ENCODE measurements around the gene CFAP46. TPM values are rescaled to one million over a fixed set of nuclear protein-coding genes. Genes with fewer than 3 reads are reported as not detected.
A peak's percentile ranks its signal among the peaks of the same experiment; 100 is the strongest.

Gene CFAP46
- total RNA-seq, 6 experiments from 2014 or later, result 0.31 to 1.4 (median 0.32) TPM; not detected in 1

DNA sequence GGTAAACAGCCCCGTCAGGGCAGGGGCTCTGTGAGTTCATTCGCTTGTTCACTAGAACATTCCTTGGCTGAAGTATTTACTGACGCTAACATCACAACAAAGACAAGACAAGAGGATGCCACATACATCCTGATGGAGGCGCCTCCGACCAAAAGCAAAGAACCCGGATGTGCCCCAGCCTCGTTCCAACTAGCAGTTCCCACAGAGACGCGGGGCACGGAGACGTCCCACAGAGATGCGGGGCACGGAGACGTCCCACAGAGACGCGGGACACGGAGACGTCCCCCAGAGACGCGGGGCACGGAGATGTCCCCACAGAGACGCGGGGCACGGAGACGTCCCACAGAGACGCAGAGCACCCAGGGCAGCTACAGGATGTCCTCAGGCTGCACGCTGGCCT, 35.4 kb upstream of the CFAP46 start:
- TF ChIP-seq, protein P1, sequence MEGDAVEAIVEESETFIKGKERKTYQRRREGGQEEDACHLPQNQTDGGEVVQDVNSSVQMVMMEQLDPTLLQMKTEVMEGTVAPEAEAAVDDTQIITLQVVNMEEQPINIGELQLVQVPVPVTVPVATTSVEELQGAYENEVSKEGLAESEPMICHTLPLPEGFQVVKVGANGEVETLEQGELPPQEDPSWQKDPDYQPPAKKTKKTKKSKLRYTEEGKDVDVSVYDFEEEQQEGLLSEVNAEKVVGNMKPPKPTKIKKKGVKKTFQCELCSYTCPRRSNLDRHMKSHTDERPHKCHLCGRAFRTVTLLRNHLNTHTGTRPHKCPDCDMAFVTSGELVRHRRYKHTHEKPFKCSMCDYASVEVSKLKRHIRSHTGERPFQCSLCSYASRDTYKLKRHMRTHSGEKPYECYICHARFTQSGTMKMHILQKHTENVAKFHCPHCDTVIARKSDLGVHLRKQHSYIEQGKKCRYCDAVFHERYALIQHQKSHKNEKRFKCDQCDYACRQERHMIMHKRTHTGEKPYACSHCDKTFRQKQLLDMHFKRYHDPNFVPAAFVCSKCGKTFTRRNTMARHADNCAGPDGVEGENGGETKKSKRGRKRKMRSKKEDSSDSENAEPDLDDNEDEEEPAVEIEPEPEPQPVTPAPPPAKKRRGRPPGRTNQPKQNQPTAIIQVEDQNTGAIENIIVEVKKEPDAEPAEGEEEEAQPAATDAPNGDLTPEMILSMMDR (IDR thresholded peaks at IDR 0.05), result no peak
- Mint-ChIP-seq H3K27ac (no peak overlapping the region), H3K4me3 (no peak overlapping the region), H3K36me3 (ENCODE audit: low read depth) (no peaks in the 10 kb centered on the region), H3K4me1 (ENCODE audit: low read depth) (no peaks in the 10 kb centered on the region), H3K27me3 (ENCODE audit: insufficient read depth) (peaks cover 17% of the 10 kb centered on the region), H3K9me3 (no peaks in the 10 kb centered on the region)
- no peak for DNase-seq

DNA sequence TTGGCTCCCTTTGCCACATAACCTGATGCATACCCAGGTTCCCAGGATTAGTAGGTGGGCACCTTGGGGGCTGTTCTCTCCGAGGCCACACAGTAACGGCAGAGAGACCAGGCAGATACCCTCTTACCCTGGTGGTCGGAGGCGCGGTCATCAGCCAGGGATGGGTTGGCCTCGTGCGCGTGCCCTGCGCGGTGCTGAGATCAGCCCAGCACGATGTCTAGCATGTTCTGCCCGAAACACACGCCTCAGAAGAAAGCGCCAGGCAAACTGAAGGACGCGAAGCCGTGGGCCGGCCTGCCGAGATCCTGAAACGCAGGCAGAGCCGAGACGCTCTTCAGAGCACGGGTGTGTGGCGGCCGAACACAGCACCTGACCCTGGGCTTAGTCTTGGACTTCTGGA, 34.7 kb upstream of the CFAP46 start:
- Mint-ChIP-seq H3K27me3 (ENCODE audit: insufficient read depth) (peaks cover 21% of the 10 kb centered on the region), H3K9me3 (no peaks in the 10 kb centered on the region), H3K27ac (no peak overlapping the region), H3K36me3 (ENCODE audit: low read depth) (no peaks in the 10 kb centered on the region), H3K4me3 (no peak overlapping the region), H3K4me1 (ENCODE audit: low read depth) (no peaks in the 10 kb centered on the region)
- no peak for DNase-seq
- TF ChIP-seq, protein P1 (IDR thresholded peaks at IDR 0.05), result no peak

DNA sequence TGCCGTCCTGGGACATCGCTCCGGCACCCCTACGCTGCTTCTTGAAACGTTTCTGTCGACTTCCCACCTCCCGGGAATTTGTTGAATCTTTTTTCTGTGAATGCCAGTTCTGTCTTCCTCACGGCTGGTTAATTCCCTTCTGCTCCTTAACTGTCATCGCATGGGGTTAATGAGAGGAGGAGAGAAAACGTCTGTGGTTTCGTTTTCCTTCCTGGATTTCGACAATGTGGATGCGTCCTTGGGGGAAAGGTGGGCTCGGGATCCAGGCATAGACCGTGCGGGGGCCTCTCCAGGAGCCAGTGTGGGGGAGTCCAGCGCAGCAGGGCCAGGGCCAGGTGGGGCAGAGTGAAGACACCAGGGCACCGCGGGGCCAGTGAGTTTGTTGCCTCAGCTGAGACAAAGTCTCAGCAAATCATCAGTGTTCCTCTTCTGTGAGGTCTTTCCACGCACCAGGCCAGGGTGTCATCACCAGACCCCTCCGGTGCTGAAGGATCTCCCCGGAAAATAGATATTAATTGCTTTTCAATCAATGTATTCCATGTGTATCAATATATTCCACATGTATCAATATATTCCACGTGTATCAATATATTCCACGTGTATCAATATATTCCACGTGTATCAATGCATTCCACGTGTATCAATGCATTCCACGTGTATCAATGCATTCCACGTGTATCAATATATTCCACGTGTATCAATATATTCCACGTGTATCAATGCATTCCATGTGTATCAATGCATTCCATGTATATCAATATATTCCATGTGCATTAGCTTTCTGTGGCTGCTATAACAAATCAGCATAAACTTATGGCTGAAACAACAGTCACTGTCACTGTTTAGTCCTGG, 33.7 kb upstream of the CFAP46 start:
- no peak for DNase-seq
- H3K27ac Mint-ChIP-seq, result no peak overlapping the region

DNA sequence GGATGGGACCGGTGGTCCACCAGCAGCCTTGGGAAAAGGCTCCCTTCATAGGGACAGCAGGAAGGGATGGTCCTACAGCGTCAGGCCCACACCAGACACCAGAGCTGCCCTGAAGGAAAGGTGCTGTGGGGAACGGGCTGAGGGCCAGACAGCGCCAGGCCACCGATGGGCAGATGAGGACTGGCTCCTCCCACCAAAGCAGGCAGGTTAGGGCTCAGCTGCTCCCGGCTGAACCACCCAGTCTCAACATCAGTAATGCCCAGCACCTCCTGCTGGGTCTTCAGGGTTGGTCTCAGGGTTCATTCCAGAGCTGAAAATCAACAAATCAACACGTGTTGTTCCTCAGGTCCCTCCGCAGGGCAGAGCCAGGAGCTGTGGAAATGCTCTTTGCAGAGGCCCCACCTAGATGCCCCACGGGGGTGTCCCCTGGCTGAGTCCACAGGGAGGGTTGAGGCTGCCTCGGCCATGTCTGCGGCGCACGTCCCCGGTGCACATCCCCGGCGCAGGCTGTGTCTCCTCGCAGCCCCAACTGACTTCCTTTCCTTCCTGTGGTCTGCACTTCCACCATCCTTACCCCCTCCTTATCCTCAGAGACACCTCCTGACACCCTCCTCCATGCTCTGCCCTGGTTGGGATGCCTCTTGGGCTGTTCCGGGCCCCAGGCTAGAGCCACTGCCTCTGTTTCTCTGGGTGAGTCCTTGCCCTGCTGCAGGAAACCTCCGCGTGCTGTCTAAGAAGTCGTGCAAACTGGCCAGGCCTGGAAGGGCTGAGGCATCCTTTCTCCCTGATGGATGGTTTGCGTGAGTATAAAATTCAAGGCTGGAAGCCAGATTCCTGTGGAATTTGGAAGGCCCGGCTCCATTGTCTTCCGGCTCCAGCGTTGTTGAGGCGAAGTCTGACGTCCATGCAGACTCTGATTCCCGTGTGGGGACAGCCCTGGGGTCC, 32.8 kb upstream of the CFAP46 start:
- Mint-ChIP-seq H3K27me3 (ENCODE audit: insufficient read depth) (peaks cover 26% of the 10 kb centered on the region), H3K9me3 (no peaks in the 10 kb centered on the region)

More for the DNA sequence above, 33.7 kb upstream of the CFAP46 start:
- no peaks in the 10 kb centered on the region for H3K36me3 Mint-ChIP-seq (ENCODE audit: low read depth)
- TF ChIP-seq, protein P1 (IDR thresholded peaks at IDR 0.05), result no peak
- H3K4me1 Mint-ChIP-seq (ENCODE audit: low read depth), result no peaks in the 10 kb centered on the region
- H3K27me3 Mint-ChIP-seq (ENCODE audit: insufficient read depth), result peaks cover 26% of the 10 kb centered on the region
- H3K9me3 Mint-ChIP-seq, result no peaks in the 10 kb centered on the region
- H3K4me3 Mint-ChIP-seq, result peak overlapping the region; percentile 45; the same call in 1 of the 2 replicates

DNA sequence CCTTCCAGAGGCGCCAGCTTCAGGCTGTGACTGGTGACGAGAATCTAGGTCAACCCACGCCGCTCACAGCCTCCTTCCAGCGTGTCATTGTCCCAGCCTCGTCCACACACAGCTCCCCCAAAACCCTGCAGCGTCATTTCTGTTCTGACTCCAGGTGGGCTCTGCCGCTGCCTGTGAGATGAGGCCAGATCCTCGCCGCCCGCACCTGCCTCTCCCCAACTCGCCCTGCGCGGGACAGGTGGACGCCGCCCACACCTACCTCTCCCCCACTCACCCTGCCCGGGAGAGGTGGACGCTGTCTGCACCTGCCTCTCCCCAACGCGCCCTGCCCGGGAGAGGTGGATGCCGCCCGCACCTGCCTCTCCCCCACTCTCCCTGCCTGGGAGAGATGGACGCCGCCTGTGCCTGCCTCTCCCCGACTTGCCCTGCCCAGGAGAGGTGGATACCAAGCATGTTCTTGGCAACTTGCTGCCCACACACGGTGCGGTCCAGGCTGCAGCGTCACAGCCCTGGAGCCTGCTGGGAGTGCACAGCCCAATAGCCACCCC, 32.0 kb upstream of the CFAP46 start:
- Mint-ChIP-seq H3K9me3 (no peaks in the 10 kb centered on the region), H3K4me1 (ENCODE audit: low read depth) (no peaks in the 10 kb centered on the region), H3K27ac (no peak overlapping the region), H3K27me3 (ENCODE audit: insufficient read depth) (peaks cover 24% of the 10 kb centered on the region), H3K36me3 (ENCODE audit: low read depth) (no peaks in the 10 kb centered on the region), H3K4me3 (no peak overlapping the region)
- no peak for DNase-seq
- TF ChIP-seq, protein P1 (IDR thresholded peaks at IDR 0.05), result no peak

More for the DNA sequence above, 32.8 kb upstream of the CFAP46 start:
- TF ChIP-seq, protein P1 (IDR thresholded peaks at IDR 0.05), result no peak
- Mint-ChIP-seq H3K4me1 (ENCODE audit: low read depth) (no peaks in the 10 kb centered on the region), H3K4me3 (no peak overlapping the region), H3K27ac (no peak overlapping the region), H3K36me3 (ENCODE audit: low read depth) (no peaks in the 10 kb centered on the region)
- no peak for DNase-seq

Data from HFFc6 (cell line).